ENCODE results near the gene ZFR2. TPM values are rescaled to one million over a fixed set of nuclear protein-coding genes. Genes with fewer than 3 reads are reported as not detected.
"Not testable (repeated sequence)": the region's sequence is repeated elsewhere in the genome, so short reads cannot be mapped to it uniquely, and the experiment has no call there.

The ZFR2 gene
- total RNA-seq, 2 experiments from 2014 or later = 0.37 TPM; not detected in 1

GRCh38 chr19:3765757-3766156, 103.1 kb downstream of the ZFR2 start:
- CTCF ChIA-PET = interaction anchor here (2.1 kb wide), 1 partner anchor 56 kb away, joined by 5 read pairs; no protein-coding TSS in a partner anchor
- Mint-ChIP-seq H3K36me3 (ENCODE audit: low read depth) (peaks cover 28% of the 10 kb centered on the region), H3K27ac (peak overlapping the region; percentile 87), H3K4me1 (peaks cover 33% of the 10 kb centered on the region)
- POLR2A ChIA-PET, H3K9me3 Mint-ChIP-seq, H3K27me3 Mint-ChIP-seq, DNase-seq, H3K4me3 Mint-ChIP-seq: not testable (repeated sequence)

DNA sequence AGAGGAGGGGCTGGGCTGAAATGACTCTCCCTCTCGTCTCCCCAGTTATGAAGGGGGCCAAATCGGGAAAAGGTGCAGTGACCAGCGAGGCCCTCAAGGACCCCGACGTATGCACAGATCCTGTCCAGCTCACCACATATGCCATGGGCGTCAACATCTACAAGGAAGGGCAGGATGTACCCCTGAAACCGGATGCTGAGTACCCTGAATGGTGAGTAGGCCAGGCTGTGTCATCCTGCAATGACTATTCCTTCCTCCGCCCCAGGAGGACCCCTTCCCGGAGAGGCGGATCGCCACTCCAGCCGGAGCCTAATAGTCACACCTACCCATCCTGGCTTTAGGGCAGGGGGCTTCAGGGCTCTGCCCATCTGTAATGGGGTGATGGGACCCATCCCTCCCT, 103.7 kb downstream of the ZFR2 start:
- no peaks in the 10 kb centered on the region for H3K9me3 Mint-ChIP-seq
- ChIA-PET CTCF (interaction anchor here (1.2 to 1.7 kb wide), 2 partner anchors 57 to 67 kb away, joined by 3 to 5 read pairs; no protein-coding TSS in a partner anchor), POLR2A (no interaction called here)
- H3K36me3 Mint-ChIP-seq (ENCODE audit: low read depth) = peaks cover 28% of the 10 kb centered on the region
- no peak for DNase-seq
- no peak overlapping the region for H3K4me3 Mint-ChIP-seq
- no peaks in the 10 kb centered on the region for H3K27me3 Mint-ChIP-seq
- peaks cover 37% of the 10 kb centered on the region for H3K4me1 Mint-ChIP-seq
- no peak overlapping the region for H3K27ac Mint-ChIP-seq

- Mint-ChIP-seq H3K27ac (peak within 1 kb of the TSS; percentile 100), H3K4me3 (peak within 1 kb of the TSS; percentile 99), H3K4me1 (peaks cover 38% of the 10 kb centered on the region), H3K9me3 (no peaks in the 10 kb centered on the region), H3K36me3 (ENCODE audit: low read depth) (peaks cover 22% of the 10 kb centered on the region), H3K27me3 (no peaks in the 10 kb centered on the region)
- ChIA-PET CTCF (interaction anchor here (0.7 to 3.9 kb wide), 23 partner anchors 9 to 1028 kb away, joined by 3 to 15 read pairs (median 3); partner anchors contain the start of genes MATK and RAX2), POLR2A (interaction anchor here (0.9 kb wide), 1 partner anchor 59 kb away, joined by 4 read pairs; no protein-coding TSS in a partner anchor)
- DNase-seq = peak; percentile 99
These were observed 106.1 kb downstream of the ZFR2 start, which contains the start of gene MRPL54 for GRCh38 chr19:3762501-3763459. MRPL54 (plus strand) TSS chr19:3762682; CDS start chr19:3762701, 19 bp downstream.

GRCh38 chr19:3762130-3762473, 106.7 kb downstream of the ZFR2 start:
- no peaks in the 10 kb centered on the region for H3K9me3 Mint-ChIP-seq
- POLR2A ChIA-PET = no interaction called here
- peak overlapping the region; percentile 99 for H3K4me3 Mint-ChIP-seq
- H3K36me3 Mint-ChIP-seq (ENCODE audit: low read depth) = peaks cover 23% of the 10 kb centered on the region
- CTCF ChIA-PET = interaction anchor here (0.9 to 3.9 kb wide), 19 partner anchors 9 to 1029 kb away, joined by 3 to 15 read pairs (median 3); partner anchors contain the start of gene RAX2
- peak overlapping the region; percentile 100 for H3K27ac Mint-ChIP-seq
- H3K27me3 Mint-ChIP-seq = no peaks in the 10 kb centered on the region
- peaks cover 38% of the 10 kb centered on the region for H3K4me1 Mint-ChIP-seq
- no peak for DNase-seq

DNA sequence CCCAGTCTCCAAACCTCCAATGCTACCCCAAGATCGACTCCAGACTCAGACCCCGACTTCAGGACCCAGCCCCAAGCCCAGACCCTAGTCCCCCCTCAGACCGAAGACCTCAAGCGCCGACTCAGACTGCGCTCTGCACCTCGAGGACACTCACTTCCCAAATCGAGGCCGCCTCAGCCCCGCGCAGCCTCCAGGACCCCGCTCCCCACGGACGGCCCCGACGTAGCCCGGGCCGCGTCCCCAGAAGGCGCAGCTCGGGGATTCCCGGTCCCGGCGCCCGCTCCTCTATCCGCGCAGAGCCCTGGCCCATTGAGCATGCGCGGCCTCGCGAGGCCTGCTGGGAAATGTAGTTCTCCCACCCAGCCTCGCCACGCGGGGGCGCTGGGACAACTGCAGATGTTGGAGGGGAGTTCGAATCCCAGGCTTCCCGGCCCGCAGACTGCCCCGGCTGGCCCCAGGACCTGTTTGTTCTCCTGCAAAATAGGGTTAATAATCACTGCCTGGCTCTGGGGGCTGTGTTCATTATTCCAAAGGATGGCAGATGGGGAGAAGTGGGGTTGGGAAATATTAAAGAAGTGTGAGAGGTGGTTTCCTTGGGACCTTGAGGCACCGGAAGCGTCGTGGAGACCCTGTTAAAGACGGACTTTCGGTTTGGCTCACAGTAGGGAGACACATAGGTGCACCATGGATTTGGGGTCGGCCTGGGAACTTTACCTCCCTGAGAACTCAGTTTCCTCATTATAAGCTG, 107.3 kb downstream of the ZFR2 start, which contains the start of gene APBA3:
TSS of gene APBA3 (minus strand) at position 311 of the 748 bp plus-strand sequence. CDS start 1,428 bp downstream, outside the sequence.
- Mint-ChIP-seq H3K4me3 (peak within 1 kb of the TSS; percentile 99), H3K9me3 (no peaks in the 10 kb centered on the region), H3K4me1 (peaks cover 36% of the 10 kb centered on the region), H3K27ac (peak within 1 kb of the TSS; percentile 100), H3K27me3 (no peaks in the 10 kb centered on the region), H3K36me3 (ENCODE audit: low read depth) (peaks cover 23% of the 10 kb centered on the region)
- ChIA-PET POLR2A (no interaction called here), CTCF (interaction anchor here (0.6 to 3.9 kb wide), 20 partner anchors 9 to 1029 kb away, joined by 3 to 15 read pairs (median 4); partner anchors contain the start of gene RAX2)
- DNase-seq = peak; percentile 96

DNA sequence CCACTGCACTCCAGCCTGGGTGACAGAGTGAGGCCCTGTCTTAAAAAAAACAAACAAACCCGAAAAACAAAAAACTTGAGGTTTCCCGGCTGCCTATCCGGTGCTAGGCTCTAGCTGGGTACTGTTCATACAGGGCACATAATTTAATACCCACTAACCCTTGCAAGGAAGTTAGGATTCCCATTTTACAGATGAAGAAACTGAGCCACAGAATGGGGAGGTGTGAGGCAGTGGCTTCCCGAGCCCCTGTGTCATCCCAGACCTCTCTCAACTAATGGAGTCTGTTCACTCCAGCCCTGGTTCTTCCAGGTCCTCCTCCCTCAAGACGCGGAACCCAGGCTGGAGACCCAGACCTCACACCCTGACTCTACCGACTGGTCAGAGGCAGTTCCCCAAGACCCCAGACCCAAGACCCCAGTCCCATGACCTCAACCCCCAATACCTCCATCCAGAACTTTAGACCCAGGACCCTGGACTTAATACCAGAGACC, 107.9 kb downstream of the ZFR2 start:
- POLR2A ChIA-PET = no interaction called here
- Mint-ChIP-seq H3K27ac (peak overlapping the region; percentile 97), H3K4me3 (peak overlapping the region; percentile 99), H3K27me3 (no peaks in the 10 kb centered on the region), H3K4me1 (peaks cover 31% of the 10 kb centered on the region), H3K9me3 (no peaks in the 10 kb centered on the region), H3K36me3 (ENCODE audit: low read depth) (peaks cover 18% of the 10 kb centered on the region)
- DNase-seq = peak; percentile 42
- CTCF ChIA-PET = interaction anchor here (0.6 to 3.9 kb wide), 10 partner anchors 9 to 504 kb away, joined by 3 to 15 read pairs (median 4); no protein-coding TSS in a partner anchor

GRCh38 chr19:3759482-3760254, 109.2 kb downstream of the ZFR2 start:
- peaks cover 34% of the 10 kb centered on the region for H3K4me1 Mint-ChIP-seq
- peak overlapping the region; percentile 99 for H3K4me3 Mint-ChIP-seq
- no peaks in the 10 kb centered on the region for H3K27me3 Mint-ChIP-seq
- H3K36me3 Mint-ChIP-seq (ENCODE audit: low read depth) = peaks cover 26% of the 10 kb centered on the region
- CTCF ChIA-PET = interaction anchor here (1.6 to 3.0 kb wide), 4 partner anchors 18 to 62 kb away, joined by 3 to 12 read pairs (median 6); no protein-coding TSS in a partner anchor
- POLR2A ChIA-PET = no interaction called here
- H3K27ac Mint-ChIP-seq = peak overlapping the region; percentile 9
- no peaks in the 10 kb centered on the region for H3K9me3 Mint-ChIP-seq
- DNase-seq = no peak

- Mint-ChIP-seq H3K4me1 (peaks cover 35% of the 10 kb centered on the region), H3K36me3 (ENCODE audit: low read depth) (peaks cover 27% of the 10 kb centered on the region)
- POLR2A ChIA-PET, H3K27ac Mint-ChIP-seq, DNase-seq, H3K9me3 Mint-ChIP-seq, H3K4me3 Mint-ChIP-seq, H3K27me3 Mint-ChIP-seq: not testable (repeated sequence)
- CTCF ChIA-PET = interaction anchor here (3.0 kb wide), 1 partner anchor 63 kb away, joined by 12 read pairs; no protein-coding TSS in a partner anchor
These were observed 110.5 kb downstream of the ZFR2 start for GRCh38 chr19:3758297-3758696.

DNA sequence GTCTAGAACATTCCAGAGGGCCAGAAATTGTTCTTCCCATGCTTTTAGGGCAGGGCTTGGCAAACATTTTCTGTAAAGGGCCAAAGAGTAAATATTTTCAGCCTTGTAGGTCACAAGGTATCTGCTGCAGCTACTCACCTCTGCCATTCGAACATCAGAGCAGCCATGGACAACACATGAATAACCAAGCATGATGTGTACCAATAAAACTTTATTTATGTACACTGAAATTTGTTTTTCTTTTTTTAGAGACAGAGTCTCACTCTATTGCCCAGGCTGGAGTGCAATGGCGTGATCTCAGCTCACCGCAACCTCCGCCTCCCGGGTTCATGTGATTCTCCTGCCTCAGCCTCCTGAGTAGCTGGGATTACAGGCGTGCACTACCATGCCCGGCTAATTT, 111.1 kb downstream of the ZFR2 start:
- not testable (repeated sequence) for H3K9me3 Mint-ChIP-seq, H3K4me3 Mint-ChIP-seq
- H3K4me1 Mint-ChIP-seq = peaks cover 29% of the 10 kb centered on the region

More for the DNA sequence above, 111.1 kb downstream of the ZFR2 start:
- H3K36me3 Mint-ChIP-seq (ENCODE audit: low read depth) = peaks cover 24% of the 10 kb centered on the region
- POLR2A ChIA-PET, H3K27me3 Mint-ChIP-seq, DNase-seq: not testable (repeated sequence)
- CTCF ChIA-PET = interaction anchor here (3.0 kb wide), 1 partner anchor 64 kb away, joined by 12 read pairs; no protein-coding TSS in a partner anchor
- H3K27ac Mint-ChIP-seq = peak overlapping the region; percentile 41

All from activated CD4-positive, alpha-beta T cell treated with anti-CD3 and anti-CD28 coated beads, Interleukin-2, amount 10 ng/mL, durations not matched to agents 7 days and 5 days (primary cell).